HepG2 (cell line): ENCODE data around the gene NFASC. TPM values are rescaled to one million over a fixed set of nuclear protein-coding genes. Genes with fewer than 3 reads are reported as not detected.

Experiments
- ATAC-seq: fragments of 200-7000 bp; cut with Tn5 transposase; 3 replicates; pipeline ENCODE4 v1.9.1; 2020; ENCODE audit warnings: mild to moderate bottlenecking, moderate library complexity
- BruUV-seq: library from RNA; stranded (reverse); fragments of 400-500 nt; replicated peaks from 2 replicates; lab custom pipeline; 2021; lab: Mats Ljungman, UMichigan
- CTCF ChIA-PET: fragments of 300-600 bp; formaldehyde crosslinking; extraction: SDS; loops from one replicate; lab custom pipeline; 2021; ENCODE audit warnings: low total read pairs, inconsistent platforms, low intra/inter-chr PET ratio; lab: Yijun Ruan, JAX
- POLR2A ChIA-PET: fragments of 350-600 bp; sonication (Branson Sonifier 250); formaldehyde crosslinking; loops from one replicate; lab custom pipeline; 2020; ENCODE audit warnings: antibody characterized with exemption, inconsistent platforms; lab: Yijun Ruan, JAX
- DNase-seq: peaks from one replicate; pipeline ENCODE4 v3.0.0-alpha.2; 2015; ENCODE audit warnings: low spot score
- FAIRE-seq: peaks from 3 replicates; lab custom pipeline; 2011; peaks lifted over from hg19 to GRCh38; lab: Jason Lieb, UNC
- H2AFZ ChIP-seq: one replicate; pipeline ENCODE4 v1.6.1; 2011; ENCODE audit warnings: low read length, inconsistent platforms
- H3K27ac ChIP-seq: fragments of 300-600 bp; 3 replicates; pipeline ENCODE4 v1.8.0; 2011; ENCODE audit warnings: mixed run types, mild to moderate bottlenecking, mixed read lengths, low read length, inconsistent platforms; ENCODE audit not compliant: insufficient read depth; ENCODE audit errors: extremely low read length
- H3K27me3 ChIP-seq, 2 experiments: fragments of 200-600 bp in 1 of 2; 2 replicates in 1 of 2; 3 replicates in 1 of 2; pipeline versions ENCODE4 v1.6.0 to v1.8.0; 2011; ENCODE audit warnings: low read length in 2 of 2, mild to moderate bottlenecking in 2 of 2, moderate library complexity in 2 of 2, inconsistent platforms in 1 of 2; ENCODE audit not compliant: insufficient read depth in 2 of 2, control insufficient read depth in 1 of 2
- H3K36me3 ChIP-seq, 2 experiments: fragments of 200-600 bp in 1 of 2; replicated peaks in 1 of 2; 2 replicates in 1 of 2; 3 replicates in 1 of 2; pipeline versions ENCODE4 v1.5.1 to v1.8.0; 2011; ENCODE audit warnings: low read length in 2 of 2, inconsistent platforms in 1 of 2; ENCODE audit not compliant: insufficient read depth in 2 of 2, control insufficient read depth in 1 of 2
- H3K4me1 ChIP-seq: 2 replicates; pipeline ENCODE4 v1.5.1; 2012; ENCODE audit warnings: low read length, inconsistent platforms; ENCODE audit not compliant: insufficient read depth
- H3K4me2 ChIP-seq: 2 replicates; pipeline ENCODE4 v1.6.0; 2011; ENCODE audit warnings: low read depth, low read length, inconsistent platforms
- H3K4me3 ChIP-seq, 3 experiments: fragments of 200-600 bp in 1 of 3; sonication (generic), shearing (Covaris generic) in 1 of 3; replicated peaks in 1 of 3; 2 replicates each; pipeline ENCODE4 v1.5.1; 2011 to 2016; ENCODE audit warnings: low read length in 3 of 3, inconsistent platforms in 2 of 3, low read depth in 2 of 3, mild to moderate bottlenecking in 2 of 3, control low read depth in 1 of 3, mixed read lengths in 1 of 3; ENCODE audit not compliant: insufficient read depth in 1 of 3
- H3K79me2 ChIP-seq: one replicate; pipeline ENCODE4 v1.6.1; 2011; ENCODE audit warnings: low read length, inconsistent platforms; ENCODE audit not compliant: insufficient read depth
- H3K9ac ChIP-seq: 2 replicates; pipeline ENCODE4 v1.6.0; 2011; ENCODE audit warnings: mild to moderate bottlenecking, low read depth, low read length, inconsistent platforms; ENCODE audit not compliant: insufficient read depth
- H3K9me3 ChIP-seq: 2 replicates; pipeline ENCODE4 v1.5.1; 2012; ENCODE audit warnings: mild to moderate bottlenecking, low read length
- H4K20me1 ChIP-seq: 2 replicates; pipeline ENCODE4 v1.6.0; 2011; ENCODE audit warnings: inconsistent platforms, mild to moderate bottlenecking, low read length, moderate library complexity; ENCODE audit not compliant: insufficient read depth
- ATAD3A ChIP-seq: sonication (generic); formaldehyde crosslinking; IDR thresholded peaks from 2 replicates; pipeline ENCODE4 v1.4.0; 2020; ENCODE audit warnings: missing genetic modification reagents
- CHCHD3 ChIP-seq: sonication (generic); formaldehyde crosslinking; IDR thresholded peaks from 2 replicates; pipeline ENCODE4 v1.8.0; 2022; ENCODE audit warnings: mild to moderate bottlenecking, missing genetic modification reagents, moderate library complexity
- EP300 ChIP-seq, 3 experiments: sonication (generic) in 1 of 3; formaldehyde crosslinking in 1 of 3; IDR thresholded peaks; 2 replicates each; pipeline versions ENCODE4 v1.5.1 to v1.6.1; 2011 to 2020; ENCODE audit warnings: low read depth in 2 of 3, low read length in 2 of 3, borderline replicate concordance in 1 of 3, improper control_type of control experiment in 1 of 3, mild to moderate bottlenecking in 1 of 3, missing genetic modification reagents in 1 of 3, moderate library complexity in 1 of 3
- FOXJ3 ChIP-seq: sonication (generic); formaldehyde crosslinking; IDR thresholded peaks from 2 replicates; pipeline ENCODE4 v1.4.0; 2020; ENCODE audit warnings: missing genetic modification reagents, mild to moderate bottlenecking, borderline replicate concordance
- JUND ChIP-seq: sonication (generic); formaldehyde crosslinking; IDR thresholded peaks from 2 replicates; pipeline ENCODE4 v1.8.0; 2022; ENCODE audit warnings: mild to moderate bottlenecking, missing genetic modification reagents
- NFKBIZ ChIP-seq: IDR thresholded peaks from 2 replicates; pipeline ENCODE4 v1.6.1; 2018; ENCODE audit warnings: missing genetic modification reagents, missing compliant biosample characterization
- PAF1 ChIP-seq: IDR thresholded peaks from 2 replicates; pipeline ENCODE4 v1.6.1; 2016; ENCODE audit warnings: missing genetic modification reagents, missing compliant biosample characterization
- SCMH1 ChIP-seq: sonication (generic); formaldehyde crosslinking; IDR thresholded peaks from 2 replicates; pipeline ENCODE4 v1.9.0; 2021; ENCODE audit warnings: missing genetic modification reagents, mild to moderate bottlenecking, borderline replicate concordance
- SMARCC2 ChIP-seq: fragments of 450-650 bp; IDR thresholded peaks from 2 replicates; pipeline ENCODE4 v1.6.1; 2017; ENCODE audit warnings: antibody characterized with exemption, mild to moderate bottlenecking
- TBL1XR1 ChIP-seq: fragments of 150-350 bp; IDR thresholded peaks from 2 replicates; pipeline ENCODE4 v1.6.1; 2014; ENCODE audit warnings: borderline replicate concordance, low read length; ENCODE audit not compliant: partially characterized antibody
- TMF1 ChIP-seq: sonication (generic); formaldehyde crosslinking; IDR thresholded peaks from 2 replicates; pipeline ENCODE4 v1.8.1; 2022; ENCODE audit warnings: low read depth, missing genetic modification reagents
- ZNF138 ChIP-seq: sonication (generic); formaldehyde crosslinking; IDR thresholded peaks from 2 replicates; pipeline ENCODE4 v1.5.0; 2020; ENCODE audit warnings: mild to moderate bottlenecking, low read depth, missing genetic modification reagents
- ZNF501 ChIP-seq: sonication (generic); formaldehyde crosslinking; IDR thresholded peaks from 2 replicates; pipeline ENCODE4 v1.5.1; 2020; ENCODE audit warnings: mild to moderate bottlenecking, moderate library complexity, missing genetic modification reagents
- ZNF530 ChIP-seq: sonication (generic); formaldehyde crosslinking; IDR thresholded peaks from 2 replicates; pipeline ENCODE4 v1.5.0; 2020; ENCODE audit warnings: low read depth, mild to moderate bottlenecking, missing genetic modification reagents
- ZNF841 ChIP-seq: sonication (generic); formaldehyde crosslinking; IDR thresholded peaks from 2 replicates; pipeline ENCODE4 v1.8.1; 2023; ENCODE audit warnings: missing genetic modification reagents, borderline replicate concordance
- WGBS: methylation state at CpG from one replicate; pipeline ENCODE4 v1.1.6; 2017; ENCODE audit warnings: low lambda C conversion rate; 5-methylcytosine and 5-hydroxymethylcytosine counted together
- in situ Hi-C: cut with HindIII; loops from 2 replicates; pipeline ENCODE4 v1.10.0; 2017; ENCODE audit warnings: low pct_unique_long_range_greater_than_20kb; ENCODE audit not compliant: extremely low pct_ligation_motif_present
- intact Hi-C: fragments of 100-400 bp; cut with micrococcal nuclease; formaldehyde crosslinking; loops from one replicate; pipeline ENCODE4 v1.10.0; 2022; ENCODE audit not compliant: unreplicated experiment
- polyA plus RNA-seq, 8 experiments: library from polyadenylated mRNA; depleted of rRNA in 3 of 8; stranded (reverse) in 7 of 8; unstranded in 1 of 8; fragments of >200 nt; fragmentation: Illumina TruSeq in 4 of 8; extraction: Trizol in 4 of 8; gene quantifications; 2 replicates each; pipeline versions ENCODE4 v1.2.1 to v1.2.3, GENCODE V29; 2011 to 2016; ENCODE audit warnings: low read depth in 4 of 8, missing spikeins in 1 of 8, mixed read lengths in 1 of 8; ENCODE audit not compliant: insufficient read depth in 1 of 8
- total RNA-seq, 5 experiments: library from RNA; depleted of rRNA; stranded (reverse); fragments of >200 nt; fragmentation: Illumina TruSeq; extraction: Trizol; gene quantifications; 2 replicates each; pipeline ENCODE4 v1.2.3, GENCODE V29; 2016; ENCODE audit warnings: low read depth in 1 of 5
- TF ChIP-seq, protein P1 (sequence below): sonication (generic); formaldehyde crosslinking; conservative IDR thresholded peaks from 2 replicates; pipeline ENCODE4 v1.4.0; 2020; ENCODE audit warnings: missing genetic modification reagents

Gene NFASC
- total and polyA plus RNA-seq, 2 of the 13 experiments (the other 11 are each of a cell fraction or from before 2014, with no cell fraction given): not detected

DNA sequence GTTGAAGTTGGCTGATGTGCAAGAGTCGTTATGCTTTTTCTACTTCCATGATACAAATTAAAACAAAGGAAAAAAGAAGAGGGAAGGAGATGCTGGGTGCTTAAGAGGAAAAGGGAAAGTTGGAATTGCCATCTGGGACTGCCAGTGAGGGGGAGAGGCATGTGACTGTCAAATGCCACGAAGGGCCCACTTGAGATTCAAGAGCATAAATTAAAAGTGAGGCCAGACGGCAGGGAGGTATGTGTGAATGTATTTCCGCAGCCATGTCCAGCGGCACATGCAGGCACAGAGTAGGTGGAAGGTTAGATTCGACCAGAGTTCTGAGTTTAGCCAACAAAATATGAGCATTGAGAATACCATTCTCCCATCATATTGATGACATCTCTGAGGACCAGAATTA is 32.0 kb downstream of the NFASC start:
- Histone ChIP-seq H3K27ac (no peak overlapping the region), H3K79me2 (no peaks in the 10 kb centered on the region), H3K27me3 (peaks cover 0 to 13% of the 10 kb centered on the region in 2 experiments; a peak in 1 of 5 replicates), H3K4me1 (no peaks in the 10 kb centered on the region), H3K36me3 (no peaks in the 10 kb centered on the region), H3K9me3 (no peaks in the 10 kb centered on the region), H3K9ac (no peak overlapping the region), H3K4me2 (no peak overlapping the region), H2AFZ (no peak overlapping the region), H4K20me1 (no peaks in the 10 kb centered on the region), H3K4me3 (no peak overlapping the region)
- TF ChIP-seq ZNF841 (CRISPR knock-in tag): no peak
- TF ChIP-seq TBL1XR1: no peak
- no peak for TF ChIP-seq ZNF501 (CRISPR knock-in tag)
- TF ChIP-seq SCMH1: no peak
- no peak for TF ChIP-seq FOXJ3 (CRISPR knock-in tag)
- TF ChIP-seq NFKBIZ (CRISPR knock-in tag): no peak
- no peak for TF ChIP-seq CHCHD3 (CRISPR knock-in tag)
- TF ChIP-seq ATAD3A: no peak
- no peak for TF ChIP-seq EP300 (IDR thresholded peaks at IDR 0.05; ENCODE audit: low read depth in 2 of 2, low read length in 2 of 2)
- no peak for TF ChIP-seq EP300 (CRISPR knock-in tag; IDR thresholded peaks at IDR 0.05; ENCODE audit: borderline replicate concordance)
- no peak for TF ChIP-seq SMARCC2
- TF ChIP-seq, protein P1, sequence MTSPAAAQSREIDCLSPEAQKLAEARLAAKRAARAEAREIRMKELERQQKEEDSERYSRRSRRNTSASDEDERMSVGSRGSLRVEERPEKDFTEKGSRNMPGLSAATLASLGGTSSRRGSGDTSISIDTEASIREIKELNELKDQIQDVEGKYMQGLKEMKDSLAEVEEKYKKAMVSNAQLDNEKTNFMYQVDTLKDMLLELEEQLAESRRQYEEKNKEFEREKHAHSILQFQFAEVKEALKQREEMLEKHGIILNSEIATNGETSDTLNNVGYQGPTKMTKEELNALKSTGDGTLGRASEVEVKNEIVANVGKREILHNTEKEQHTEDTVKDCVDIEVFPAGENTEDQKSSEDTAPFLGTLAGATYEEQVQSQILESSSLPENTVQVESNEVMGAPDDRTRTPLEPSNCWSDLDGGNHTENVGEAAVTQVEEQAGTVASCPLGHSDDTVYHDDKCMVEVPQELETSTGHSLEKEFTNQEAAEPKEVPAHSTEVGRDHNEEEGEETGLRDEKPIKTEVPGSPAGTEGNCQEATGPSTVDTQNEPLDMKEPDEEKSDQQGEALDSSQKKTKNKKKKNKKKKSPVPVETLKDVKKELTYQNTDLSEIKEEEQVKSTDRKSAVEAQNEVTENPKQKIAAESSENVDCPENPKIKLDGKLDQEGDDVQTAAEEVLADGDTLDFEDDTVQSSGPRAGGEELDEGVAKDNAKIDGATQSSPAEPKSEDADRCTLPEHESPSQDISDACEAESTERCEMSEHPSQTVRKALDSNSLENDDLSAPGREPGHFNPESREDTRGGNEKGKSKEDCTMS (CRISPR knock-in tag): no peak
- TF ChIP-seq ZNF530: no peak
- no peak for TF ChIP-seq ZNF138 (CRISPR knock-in tag)
- no peak for TF ChIP-seq PAF1 (CRISPR knock-in tag)
- no peak for TF ChIP-seq JUND (CRISPR knock-in tag)
- TF ChIP-seq TMF1 (CRISPR knock-in tag): no peak
- 15% methylated on average over 6 of the region's 6 CpGs for WGBS
- CTCF ChIA-PET: no interaction called here
- ATAC-seq: no peak
- no peak for DNase-seq
- intact Hi-C loops: no loop called here
- POLR2A ChIA-PET: no interaction called here
- no TSS peak for BruUV-seq
- in situ Hi-C loops: no loop called here
- no peak for FAIRE-seq
